WTC11 (cell line): ENCODE results near the gene TMEM235. TPM values are rescaled to one million over a fixed set of nuclear protein-coding genes. Genes with fewer than 3 reads are reported as not detected.

Source experiments
- AR ChIP-seq: fragments of 250-450 bp; sonication (Bioruptor Pico); IDR thresholded peaks from 2 replicates; pipeline ENCODE4 v1.9.0; 2021; ENCODE audit warnings: mild to moderate bottlenecking
- ATF2 ChIP-seq: sonication (generic); formaldehyde crosslinking; IDR thresholded peaks from 2 replicates; pipeline ENCODE4 v1.8.1; 2022; ENCODE audit warnings: low read depth, missing genetic modification reagents, borderline replicate concordance
- ATF3 ChIP-seq: sonication (generic); formaldehyde crosslinking; conservative IDR thresholded peaks from 2 replicates; pipeline ENCODE4 v1.8.1; 2022; ENCODE audit warnings: mild to moderate bottlenecking, missing genetic modification reagents
- E2F1 ChIP-seq: sonication (generic); formaldehyde crosslinking; IDR thresholded peaks from 2 replicates; pipeline ENCODE4 v1.8.0; 2022; ENCODE audit warnings: mild to moderate bottlenecking, missing genetic modification reagents
- ELF4 ChIP-seq: sonication (generic); formaldehyde crosslinking; IDR thresholded peaks from 2 replicates; pipeline ENCODE4 v1.8.1; 2022; ENCODE audit warnings: low read depth, mild to moderate bottlenecking, moderate library complexity, missing genetic modification reagents
- EMX1 ChIP-seq: fragments of 250-450 bp; sonication (Bioruptor Pico); IDR thresholded peaks from 2 replicates; pipeline ENCODE4 v1.8.0; 2021; ENCODE audit warnings: mild to moderate bottlenecking
- ESRRA ChIP-seq: sonication (generic); formaldehyde crosslinking; IDR thresholded peaks from 2 replicates; pipeline ENCODE4 v1.8.1; 2022; ENCODE audit warnings: mild to moderate bottlenecking, missing genetic modification reagents, borderline replicate concordance
- ETV6 ChIP-seq: sonication (generic); formaldehyde crosslinking; IDR thresholded peaks from 2 replicates; pipeline ENCODE4 v1.8.1; 2022; ENCODE audit warnings: mild to moderate bottlenecking, missing genetic modification reagents
- FOXP1 ChIP-seq: sonication (generic); formaldehyde crosslinking; IDR thresholded peaks from 2 replicates; pipeline ENCODE4 v1.8.0; 2022; ENCODE audit warnings: missing genetic modification reagents, mild to moderate bottlenecking, moderate library complexity, borderline replicate concordance
- HMGA2 ChIP-seq: fragments of 250-450 bp; sonication (Bioruptor Pico); IDR thresholded peaks from 2 replicates; pipeline ENCODE4 v1.4.0; 2021; ENCODE audit warnings: mild to moderate bottlenecking, moderate library complexity
- IRF1 ChIP-seq: sonication (generic); formaldehyde crosslinking; IDR thresholded peaks from 2 replicates; pipeline ENCODE4 v1.8.0; 2023; ENCODE audit warnings: missing genetic modification reagents
- JAZF1 ChIP-seq: fragments of 250-450 bp; sonication (Bioruptor Pico); IDR thresholded peaks from 2 replicates; pipeline ENCODE4 v1.9.0; 2021; ENCODE audit warnings: moderate library complexity, mild to moderate bottlenecking, inconsistent platforms
- MAX ChIP-seq: sonication (generic); formaldehyde crosslinking; IDR thresholded peaks from 2 replicates; pipeline ENCODE4 v1.8.0; 2022; ENCODE audit warnings: mild to moderate bottlenecking, missing genetic modification reagents
- MXD4 ChIP-seq: fragments of 250-450 bp; sonication (Bioruptor Pico); IDR thresholded peaks from 2 replicates; pipeline ENCODE4 v1.8.0; 2021; ENCODE audit warnings: mild to moderate bottlenecking, moderate library complexity, borderline replicate concordance
- NR2C2 ChIP-seq: sonication (generic); formaldehyde crosslinking; IDR thresholded peaks from 2 replicates; pipeline ENCODE4 v1.8.0; 2022; ENCODE audit warnings: mild to moderate bottlenecking, missing genetic modification reagents
- PREB ChIP-seq: sonication (generic); formaldehyde crosslinking; IDR thresholded peaks from 2 replicates; pipeline ENCODE4 v1.8.1; 2022; ENCODE audit warnings: mild to moderate bottlenecking, missing genetic modification reagents, moderate library complexity, borderline replicate concordance
- TCF7 ChIP-seq: sonication (generic); formaldehyde crosslinking; IDR thresholded peaks from 2 replicates; pipeline ENCODE4 v1.8.0; 2022; ENCODE audit warnings: mild to moderate bottlenecking, low read depth, missing genetic modification reagents, moderate library complexity
- USF1 ChIP-seq: sonication (generic); formaldehyde crosslinking; IDR thresholded peaks from 2 replicates; pipeline ENCODE4 v1.8.0; 2022; ENCODE audit warnings: mild to moderate bottlenecking, missing genetic modification reagents
- ZNF121 ChIP-seq: sonication (generic); formaldehyde crosslinking; IDR thresholded peaks from 2 replicates; pipeline ENCODE4 v1.8.0; 2023; ENCODE audit warnings: missing genetic modification reagents
- ZNF219 ChIP-seq: sonication (generic); formaldehyde crosslinking; IDR thresholded peaks from 2 replicates; pipeline ENCODE4 v1.8.0; 2023; ENCODE audit warnings: missing genetic modification reagents, mild to moderate bottlenecking, borderline replicate concordance
- ZNF263 ChIP-seq: sonication (generic); formaldehyde crosslinking; IDR thresholded peaks from 2 replicates; pipeline ENCODE4 v1.8.1; 2022; ENCODE audit warnings: low read depth, mild to moderate bottlenecking, moderate library complexity, missing genetic modification reagents
- ZNF317 ChIP-seq: sonication (generic); formaldehyde crosslinking; IDR thresholded peaks from 2 replicates; pipeline ENCODE4 v1.8.1; 2023; ENCODE audit warnings: low read depth, mild to moderate bottlenecking, moderate library complexity, missing genetic modification reagents, borderline replicate concordance
- ZNF416 ChIP-seq: fragments of 250-450 bp; sonication (Bioruptor Pico); IDR thresholded peaks from 2 replicates; pipeline ENCODE4 v1.9.0; 2021; ENCODE audit warnings: mild to moderate bottlenecking, inconsistent platforms
- ZNF512 ChIP-seq: sonication (generic); formaldehyde crosslinking; IDR thresholded peaks from 2 replicates; pipeline ENCODE4 v1.8.1; 2022; ENCODE audit warnings: missing genetic modification reagents, borderline replicate concordance
- ZSCAN18 ChIP-seq: fragments of 250-450 bp; sonication (Bioruptor Pico); IDR thresholded peaks from 2 replicates; pipeline ENCODE4 v2.1.2; 2022; ENCODE audit warnings: mild to moderate bottlenecking, moderate library complexity
- total RNA-seq: library from RNA; stranded (reverse); gene quantifications from 3 replicates; pipeline ENCODE4 v1.2.3, GENCODE V29; 2021

Gene TMEM235
- total RNA-seq, 1 experiment from 2014 or later = 0.24 TPM

GRCh38 chr17:78253946-78254672 is 22.7 kb downstream of the TMEM235 start (continued):
- TF ChIP-seq ZNF317 (CRISPR knock-in tag) (peak; percentile 48; the same call in 1 of the 2 replicates), FOXP1 (CRISPR knock-in tag) (peak; percentile 74; the same call in 1 of the 2 replicates), ESRRA (CRISPR knock-in tag) (peak; percentile 95), ETV6 (CRISPR knock-in tag) (no peak; the same call in none of the 2 replicates), PREB (CRISPR knock-in tag) (no peak), MXD4 (CRISPR knock-in tag) (no peak), EMX1 (CRISPR knock-in tag) (no peak), ZNF512 (CRISPR knock-in tag) (no peak), NR2C2 (CRISPR knock-in tag) (peak; percentile 69), USF1 (CRISPR knock-in tag) (peak; percentile 58; the same call in 1 of the 2 replicates), ELF4 (CRISPR knock-in tag) (peak; percentile 79; the same call in 1 of the 2 replicates), ZNF121 (CRISPR knock-in tag) (0 out of 2 replicates have a peak, but pooled peaks have one; percentile 25), ATF2 (CRISPR knock-in tag) (no peak), ZNF263 (CRISPR knock-in tag) (peak; percentile 45; the same call in 1 of the 2 replicates), ZNF219 (peak; percentile 37; the same call in 1 of the 2 replicates), HMGA2 (CRISPR knock-in tag) (no peak), MAX (CRISPR knock-in tag) (peak; percentile 97), ZSCAN18 (CRISPR knock-in tag) (no peak), ZNF416 (CRISPR knock-in tag) (no peak), IRF1 (CRISPR knock-in tag) (no peak), ATF3 (CRISPR knock-in tag) (no peak), E2F1 (peak; percentile 67; the same call in 1 of the 2 replicates), AR (CRISPR knock-in tag) (no peak), TCF7 (0 out of 2 replicates have a peak, but pooled peaks have one; percentile 28), JAZF1 (no peak)
